ENCODE results near the gene ZNF143.

DNA sequence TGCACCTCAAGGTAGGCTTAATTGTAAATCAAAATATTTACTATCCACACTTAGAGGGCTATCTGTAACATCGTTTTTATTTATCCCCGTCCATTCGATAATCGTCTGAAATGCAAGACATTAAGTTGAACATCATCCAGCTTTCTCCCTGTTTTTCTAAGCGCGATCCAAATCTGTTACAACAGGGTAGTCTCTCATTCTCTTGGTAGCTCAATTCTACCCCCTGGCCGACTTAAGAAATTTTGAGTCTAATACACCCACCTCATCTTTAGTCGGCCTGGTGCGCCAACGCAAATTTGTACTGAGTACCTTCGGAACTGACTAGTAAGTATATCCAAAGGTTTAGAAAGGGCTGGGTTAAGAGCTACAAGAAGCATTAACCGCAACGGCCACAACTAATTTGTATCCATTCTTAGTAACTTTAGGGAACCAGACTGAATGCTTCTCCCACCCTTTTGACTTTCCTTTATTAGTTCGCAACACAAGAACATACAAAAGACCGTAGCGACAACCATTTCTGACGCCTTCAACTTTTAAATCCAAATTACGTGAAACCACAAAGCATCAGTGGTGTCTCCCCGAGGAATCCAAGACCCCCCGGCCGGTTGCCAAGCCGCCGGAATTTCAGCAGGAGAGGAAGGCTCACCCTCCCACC is 1.0 kb upstream of the ZNF143 start:
- TF ChIP-seq, protein P1, sequence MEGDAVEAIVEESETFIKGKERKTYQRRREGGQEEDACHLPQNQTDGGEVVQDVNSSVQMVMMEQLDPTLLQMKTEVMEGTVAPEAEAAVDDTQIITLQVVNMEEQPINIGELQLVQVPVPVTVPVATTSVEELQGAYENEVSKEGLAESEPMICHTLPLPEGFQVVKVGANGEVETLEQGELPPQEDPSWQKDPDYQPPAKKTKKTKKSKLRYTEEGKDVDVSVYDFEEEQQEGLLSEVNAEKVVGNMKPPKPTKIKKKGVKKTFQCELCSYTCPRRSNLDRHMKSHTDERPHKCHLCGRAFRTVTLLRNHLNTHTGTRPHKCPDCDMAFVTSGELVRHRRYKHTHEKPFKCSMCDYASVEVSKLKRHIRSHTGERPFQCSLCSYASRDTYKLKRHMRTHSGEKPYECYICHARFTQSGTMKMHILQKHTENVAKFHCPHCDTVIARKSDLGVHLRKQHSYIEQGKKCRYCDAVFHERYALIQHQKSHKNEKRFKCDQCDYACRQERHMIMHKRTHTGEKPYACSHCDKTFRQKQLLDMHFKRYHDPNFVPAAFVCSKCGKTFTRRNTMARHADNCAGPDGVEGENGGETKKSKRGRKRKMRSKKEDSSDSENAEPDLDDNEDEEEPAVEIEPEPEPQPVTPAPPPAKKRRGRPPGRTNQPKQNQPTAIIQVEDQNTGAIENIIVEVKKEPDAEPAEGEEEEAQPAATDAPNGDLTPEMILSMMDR (IDR thresholded peaks at IDR 0.05; ENCODE audit: insufficient read depth, low read depth, low read length): no peak
- no peak for TF ChIP-seq EZH2 (IDR thresholded peaks at IDR 0.05; ENCODE audit: insufficient read depth, low read length)
